Activated T-cell treated with anti-CD3 and anti-CD28 coated beads, Interleukin-2, amount 50 U/mL, for 72 hours (primary cell): ENCODE data around the gene NTRK3. TPM values are rescaled to one million over a fixed set of nuclear protein-coding genes. Genes with fewer than 3 reads are reported as not detected.
A peak's percentile ranks its signal among the peaks of the same experiment; 100 is the strongest.

Source experiments
- ATAC-seq, 2 donors: fragments of 150-1000 bp; cut with Tn5 transposase; replicated peaks in 1 of 2; 2 replicates each; pipeline ENCODE4 v1.10.0; 2021; ENCODE audit warnings: moderate library complexity in 2 of 2, mild to moderate bottlenecking in 1 of 2
- DNase-seq, 2 donors: peaks; one replicate each; pipeline ENCODE4 v3.0.0; 2021 to 2022; ENCODE audit warnings: mixed read lengths in 1 of 2
- H3K27ac Mint-ChIP-seq: one replicate; pipeline ENCODE4 v1.8.0; 2022; ENCODE audit warnings: mild to moderate bottlenecking, moderate library complexity, mixed read lengths
- H3K27me3 Mint-ChIP-seq: one replicate; pipeline ENCODE4 v1.8.0; 2022; ENCODE audit warnings: low read depth, mixed read lengths
- H3K36me3 Mint-ChIP-seq, 2 donors: one replicate each; pipeline ENCODE4 v1.8.0; 2022; ENCODE audit warnings: mixed read lengths in 2 of 2, mild to moderate bottlenecking in 1 of 2; ENCODE audit not compliant: insufficient read depth in 2 of 2
- H3K4me1 Mint-ChIP-seq: one replicate; pipeline ENCODE4 v1.8.0; 2022; ENCODE audit warnings: low read depth, mixed read lengths
- H3K4me3 Mint-ChIP-seq, 2 donors: one replicate each; pipeline ENCODE4 v1.8.0; 2022; ENCODE audit warnings: mild to moderate bottlenecking in 2 of 2, mixed read lengths in 2 of 2, moderate library complexity in 2 of 2
- H3K9me3 Mint-ChIP-seq, 2 donors: one replicate each; pipeline ENCODE4 v1.8.0; 2022; ENCODE audit warnings: mixed read lengths in 2 of 2
- total RNA-seq, 2 donors: library from RNA; stranded (reverse); gene quantifications; one replicate each; pipeline ENCODE4 v1.2.3, GENCODE V29; 2022

The NTRK3 gene
- total RNA-seq, result 1 to 10 TPM; 4.2 to 8.9 TPM

DNA sequence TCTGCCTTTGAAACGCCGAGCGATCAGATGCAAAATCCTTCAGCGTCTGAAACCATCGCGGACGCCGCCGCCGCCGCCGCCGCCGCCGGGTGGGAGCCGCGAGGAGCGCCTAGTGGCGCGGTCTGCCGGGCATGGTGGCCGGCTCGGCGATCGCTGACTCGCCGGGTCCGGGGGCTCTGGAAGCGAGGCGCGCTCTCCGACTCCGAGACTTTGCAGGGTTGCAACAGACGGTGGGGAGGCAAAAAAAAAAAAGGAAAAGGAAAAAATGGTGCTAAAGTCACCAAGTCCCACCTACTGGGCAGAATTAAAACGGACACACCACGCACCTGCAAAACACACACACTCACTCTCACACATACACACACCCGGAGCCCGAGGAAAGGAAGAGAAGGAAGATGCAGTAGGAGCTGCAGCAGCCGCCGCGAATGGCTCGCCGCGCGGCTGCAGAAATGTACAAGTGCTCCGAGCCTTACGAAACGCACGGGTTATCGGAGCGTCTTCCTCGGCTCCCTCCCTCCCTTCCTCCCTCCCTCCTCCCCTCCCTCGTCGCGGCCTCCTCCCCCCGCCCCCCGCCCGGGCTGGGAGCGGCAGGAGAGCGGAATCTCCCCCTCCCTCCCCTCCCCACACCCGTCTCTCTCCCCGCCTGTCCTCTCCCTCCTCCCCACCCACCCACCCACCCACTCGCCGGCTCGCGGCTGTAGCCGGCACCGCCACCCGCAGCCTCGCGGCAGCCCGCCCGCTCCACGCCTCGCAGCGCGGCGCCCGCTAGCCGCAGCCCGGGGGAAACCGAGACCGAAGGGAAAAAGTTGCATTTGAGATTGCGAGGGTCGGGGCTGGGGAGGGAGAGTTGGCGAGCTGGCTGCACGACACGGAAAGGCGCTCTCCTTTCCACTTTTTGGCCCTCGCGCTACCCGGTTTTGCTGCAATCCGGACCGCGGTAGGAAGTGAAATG lies at the start of gene NTRK3:
Gene NTRK3, minus strand, starts transcription at position 461 of the 952 bp plus-strand sequence. CDS start 586 bp downstream, outside the sequence.
- Mint-ChIP-seq H3K4me3 (peak within 1 kb of the TSS; percentile 90 to 93), H3K27ac (no peak within 1 kb of the TSS), H3K9me3 (no peaks in the 10 kb centered on the region), H3K36me3 (peaks cover 0 to 2% of the 10 kb centered on the region in 2 donors), H3K4me1 (peaks cover 33% of the 10 kb centered on the region), H3K27me3 (peaks cover 84% of the 10 kb centered on the region)
- peak; percentile 24 to 27 for DNase-seq
- peak; percentile 18 to 31 for ATAC-seq

DNA sequence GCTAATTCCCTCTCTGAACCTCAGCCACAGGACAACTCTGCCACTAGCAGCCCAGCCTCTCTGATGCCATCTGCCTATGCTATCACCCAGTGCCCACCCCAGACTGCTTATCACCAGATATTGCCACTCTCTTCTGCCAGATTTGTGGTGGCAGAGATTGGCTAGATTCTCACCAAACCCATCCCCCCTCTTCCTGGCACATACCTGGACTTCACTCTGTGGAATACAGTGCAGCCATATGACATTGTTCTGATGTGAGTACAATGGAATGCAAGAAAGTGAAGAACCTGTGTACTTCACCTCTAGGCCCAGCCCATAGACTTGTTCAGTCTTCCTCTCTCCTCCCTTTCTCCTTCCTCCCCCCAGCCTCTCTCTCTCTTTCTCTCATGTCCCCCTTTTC lies 46.9 kb upstream of the NTRK3 start:
- Mint-ChIP-seq H3K4me3 (no peak overlapping the region), H3K27ac (no peak overlapping the region)

DNA sequence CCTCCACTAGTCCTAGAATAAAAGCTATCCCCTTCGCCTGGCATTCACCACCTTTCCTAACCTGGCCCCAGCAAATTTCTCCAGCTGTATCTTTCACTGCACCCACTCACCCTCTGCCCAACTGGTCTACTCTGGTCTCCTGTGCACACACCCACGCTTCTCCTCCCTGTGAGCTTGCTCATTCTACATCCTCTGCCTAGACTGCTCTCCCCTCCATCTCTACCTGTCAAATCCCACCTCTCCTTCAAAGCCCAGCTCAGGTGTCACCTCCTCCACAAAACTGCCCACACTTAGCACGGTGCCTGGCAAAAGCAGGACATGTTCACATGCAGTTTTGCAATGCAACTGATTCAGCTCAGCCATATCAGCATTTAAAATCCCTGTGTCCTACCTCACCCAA lies 45.8 kb upstream of the NTRK3 start:
- H3K9me3 Mint-ChIP-seq, result no peaks in the 10 kb centered on the region
- no peak overlapping the region for H3K4me3 Mint-ChIP-seq
- no peaks in the 10 kb centered on the region for H3K36me3 Mint-ChIP-seq
- ATAC-seq (no peak), DNase-seq (no peak)
- no peak overlapping the region for H3K27ac Mint-ChIP-seq
- H3K4me1 Mint-ChIP-seq, result no peaks in the 10 kb centered on the region
- peaks cover 15% of the 10 kb centered on the region for H3K27me3 Mint-ChIP-seq

More for the DNA sequence above, 46.9 kb upstream of the NTRK3 start:
- DNase-seq (no peak), ATAC-seq (no peak)
- H3K36me3 Mint-ChIP-seq, result no peaks in the 10 kb centered on the region
- H3K27me3 Mint-ChIP-seq, result peaks cover 22% of the 10 kb centered on the region
- H3K9me3 Mint-ChIP-seq, result no peaks in the 10 kb centered on the region
- H3K4me1 Mint-ChIP-seq, result no peaks in the 10 kb centered on the region

DNA sequence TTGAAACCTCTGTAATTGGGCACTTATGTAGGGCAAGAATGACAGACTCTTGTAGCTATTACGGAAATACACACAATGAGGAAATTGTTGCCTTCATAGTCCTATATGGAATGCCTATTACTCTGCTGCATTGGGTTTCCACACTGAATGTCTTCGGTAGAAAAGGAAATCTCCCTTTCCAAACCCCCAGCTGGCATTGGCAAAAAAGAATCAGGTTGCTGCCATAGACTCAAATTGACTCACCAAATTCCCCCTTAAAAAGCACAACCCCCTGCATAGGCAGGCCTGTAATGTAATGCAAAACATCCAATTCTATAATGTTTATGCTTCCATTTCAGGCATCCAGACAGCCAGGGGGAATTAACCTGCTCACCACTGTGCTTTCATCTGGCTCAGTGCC lies 44.8 kb upstream of the NTRK3 start:
- ATAC-seq, result no peak
- H3K4me3 Mint-ChIP-seq, result no peak overlapping the region
- no peak overlapping the region for H3K27ac Mint-ChIP-seq
- peaks cover 20% of the 10 kb centered on the region for H3K27me3 Mint-ChIP-seq
- H3K36me3 Mint-ChIP-seq, result no peaks in the 10 kb centered on the region
- H3K4me1 Mint-ChIP-seq, result no peaks in the 10 kb centered on the region
- no peaks in the 10 kb centered on the region for H3K9me3 Mint-ChIP-seq
- no peak for DNase-seq

DNA sequence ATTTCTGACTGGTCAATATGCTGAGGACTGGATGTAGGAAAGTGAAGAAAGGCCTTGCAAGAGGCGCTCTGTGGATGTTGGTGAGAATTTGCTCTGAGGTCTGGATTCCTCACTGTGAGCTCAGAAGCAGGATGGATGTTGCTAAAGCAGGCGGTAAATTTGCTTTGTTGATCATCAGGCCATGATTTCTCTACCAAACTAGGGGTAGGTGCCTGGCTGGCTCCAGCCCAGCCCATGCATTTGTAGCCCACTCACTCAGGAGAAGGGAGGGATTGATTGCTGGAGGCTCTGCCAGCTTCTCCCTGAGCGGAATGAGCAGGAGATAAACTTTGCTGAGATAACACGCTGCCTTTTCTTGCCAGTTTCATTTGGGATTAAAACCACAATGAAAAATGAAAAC lies 44.3 kb upstream of the NTRK3 start:
- Mint-ChIP-seq H3K27me3 (peaks cover 22% of the 10 kb centered on the region), H3K4me3 (no peak overlapping the region), H3K27ac (no peak overlapping the region), H3K9me3 (no peaks in the 10 kb centered on the region), H3K36me3 (no peaks in the 10 kb centered on the region), H3K4me1 (no peaks in the 10 kb centered on the region)
- no peak for DNase-seq
- no peak for ATAC-seq

DNA sequence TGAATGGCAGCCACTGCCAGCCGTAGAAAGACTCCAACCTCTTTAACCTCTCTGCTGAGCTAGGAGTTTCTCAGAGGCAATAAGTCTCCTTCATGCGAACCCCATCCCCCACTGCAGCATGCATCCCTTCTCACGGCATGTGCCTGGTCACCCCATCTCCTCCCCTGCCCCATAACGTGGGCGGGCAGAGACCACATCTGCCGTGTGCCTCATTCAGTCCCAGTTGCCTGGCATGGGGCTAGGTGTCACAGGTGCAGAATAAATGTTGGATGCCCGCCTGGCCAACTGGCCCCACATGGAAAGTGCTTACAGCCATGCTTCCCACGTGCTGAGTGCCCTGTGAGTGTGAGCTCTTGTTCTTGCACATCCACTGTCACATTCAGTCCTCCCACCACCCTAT lies 43.5 kb upstream of the NTRK3 start:
- Mint-ChIP-seq H3K27ac (no peak overlapping the region), H3K27me3 (peaks cover 15% of the 10 kb centered on the region), H3K36me3 (no peaks in the 10 kb centered on the region), H3K4me3 (no peak overlapping the region), H3K4me1 (no peaks in the 10 kb centered on the region), H3K9me3 (no peaks in the 10 kb centered on the region)
- ATAC-seq (no peak), DNase-seq (no peak)

DNA sequence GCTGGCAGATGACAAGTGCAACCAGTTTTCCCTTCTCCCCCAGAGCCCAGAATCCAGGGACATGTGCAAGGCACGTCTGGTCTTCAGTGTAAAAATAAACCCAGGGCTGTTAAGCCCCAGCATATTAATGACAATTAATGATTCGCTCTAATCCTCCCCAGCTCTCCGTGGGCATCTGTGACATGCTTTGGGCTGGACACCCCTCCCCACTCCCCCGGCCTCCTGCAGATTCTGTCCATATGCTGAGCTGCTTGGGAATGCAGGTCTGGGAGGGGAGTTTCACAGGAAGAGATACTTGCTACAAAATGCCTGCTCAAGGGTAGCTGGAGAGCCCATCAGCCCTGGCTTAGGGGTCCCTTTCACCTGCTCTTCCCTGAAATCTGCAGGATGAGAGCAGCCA lies 43.0 kb upstream of the NTRK3 start:
- H3K9me3 Mint-ChIP-seq, result no peaks in the 10 kb centered on the region
- no peaks in the 10 kb centered on the region for H3K4me1 Mint-ChIP-seq
- H3K27me3 Mint-ChIP-seq, result peaks cover 10% of the 10 kb centered on the region
- no peak for ATAC-seq
- H3K36me3 Mint-ChIP-seq, result no peaks in the 10 kb centered on the region
- no peak overlapping the region for H3K4me3 Mint-ChIP-seq
- H3K27ac Mint-ChIP-seq, result no peak overlapping the region
- no peak for DNase-seq

DNA sequence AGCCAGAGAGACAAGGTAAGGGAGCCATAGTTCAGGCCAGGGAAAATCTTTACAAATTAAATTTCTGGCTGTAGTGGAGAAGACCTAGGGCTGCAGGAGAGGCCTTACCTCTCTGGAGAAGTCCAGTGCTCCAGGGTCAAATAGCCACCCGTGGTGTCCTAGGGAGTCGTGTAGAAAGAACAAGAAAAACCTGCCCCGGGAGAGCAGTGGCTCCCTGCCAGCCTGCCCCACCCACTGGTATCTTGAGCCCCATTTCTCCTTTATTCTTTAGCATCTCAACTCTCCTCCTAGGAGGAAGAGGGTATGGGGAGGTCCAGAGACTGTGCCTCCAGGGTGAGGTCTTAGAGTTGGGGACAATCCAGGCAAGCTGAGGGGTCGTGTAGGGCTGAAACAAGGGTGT lies 32.1 kb upstream of the NTRK3 start:
- DNase-seq (no peak), ATAC-seq (no peak)
- H3K36me3 Mint-ChIP-seq, result no peaks in the 10 kb centered on the region
- no peak overlapping the region for H3K27ac Mint-ChIP-seq
- H3K4me3 Mint-ChIP-seq, result no peak overlapping the region
- peaks cover 36% of the 10 kb centered on the region for H3K27me3 Mint-ChIP-seq
- no peaks in the 10 kb centered on the region for H3K4me1 Mint-ChIP-seq
- no peaks in the 10 kb centered on the region for H3K9me3 Mint-ChIP-seq

DNA sequence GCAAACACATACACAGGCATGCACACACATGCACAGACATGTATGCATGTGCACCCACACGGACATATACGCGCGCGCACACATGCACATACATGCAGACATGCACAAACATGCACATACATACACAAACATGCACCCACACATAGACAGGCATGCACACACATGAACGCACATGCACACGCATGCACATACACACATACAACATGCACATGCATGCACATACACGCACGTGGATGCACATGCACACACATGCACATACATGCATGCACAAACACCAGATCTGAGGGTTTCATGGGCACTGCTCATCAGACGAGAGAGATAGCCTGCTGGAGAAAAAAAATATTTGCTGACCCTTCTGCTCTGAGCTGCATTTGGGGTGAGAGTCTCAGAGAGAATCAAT lies 31.7 kb upstream of the NTRK3 start:
- Mint-ChIP-seq H3K4me3 (no peak overlapping the region), H3K9me3 (no peaks in the 10 kb centered on the region), H3K27me3 (peaks cover 40% of the 10 kb centered on the region), H3K27ac (no peak overlapping the region), H3K4me1 (no peaks in the 10 kb centered on the region), H3K36me3 (no peaks in the 10 kb centered on the region)
- ATAC-seq (no peak), DNase-seq (no peak)

DNA sequence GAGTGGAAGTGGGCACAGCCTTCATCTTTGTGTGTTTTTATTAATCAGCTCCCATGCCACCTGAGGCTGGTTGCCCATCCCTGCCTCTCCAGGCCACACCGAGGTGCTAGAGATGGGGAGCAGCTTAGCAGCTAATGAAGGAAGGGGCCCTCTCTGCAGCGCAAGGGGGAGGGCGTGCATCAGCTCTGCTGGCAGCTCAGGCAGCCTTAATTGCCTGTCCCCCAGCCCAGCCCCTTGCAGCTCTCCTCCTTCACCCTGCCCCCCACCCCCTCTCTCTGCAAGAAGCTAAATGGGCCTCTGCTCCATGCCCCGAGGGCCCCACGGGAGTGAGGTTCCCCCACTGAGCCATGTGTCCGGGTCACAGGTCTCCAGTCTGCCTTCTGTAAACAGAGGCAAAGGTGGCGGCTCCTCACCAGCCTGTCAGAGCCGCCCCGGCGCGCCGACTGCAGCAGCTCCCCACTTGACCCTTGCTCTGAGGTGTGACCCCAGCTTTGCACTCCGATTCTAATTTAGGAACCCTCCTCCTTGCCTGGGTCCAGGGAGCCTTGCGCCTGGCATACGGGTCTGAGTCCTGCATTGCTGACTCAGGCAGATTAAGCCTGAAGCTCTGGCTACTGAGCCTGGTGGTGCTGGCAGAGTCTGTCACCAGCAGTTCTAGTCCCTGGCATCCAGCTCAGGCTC lies 27.9 kb upstream of the NTRK3 start:
- Mint-ChIP-seq H3K9me3 (no peaks in the 10 kb centered on the region), H3K4me1 (no peaks in the 10 kb centered on the region), H3K27me3 (peaks cover 59% of the 10 kb centered on the region), H3K36me3 (no peaks in the 10 kb centered on the region), H3K4me3 (no peak overlapping the region), H3K27ac (no peak overlapping the region)
- DNase-seq (no peak), ATAC-seq (no peak)

DNA sequence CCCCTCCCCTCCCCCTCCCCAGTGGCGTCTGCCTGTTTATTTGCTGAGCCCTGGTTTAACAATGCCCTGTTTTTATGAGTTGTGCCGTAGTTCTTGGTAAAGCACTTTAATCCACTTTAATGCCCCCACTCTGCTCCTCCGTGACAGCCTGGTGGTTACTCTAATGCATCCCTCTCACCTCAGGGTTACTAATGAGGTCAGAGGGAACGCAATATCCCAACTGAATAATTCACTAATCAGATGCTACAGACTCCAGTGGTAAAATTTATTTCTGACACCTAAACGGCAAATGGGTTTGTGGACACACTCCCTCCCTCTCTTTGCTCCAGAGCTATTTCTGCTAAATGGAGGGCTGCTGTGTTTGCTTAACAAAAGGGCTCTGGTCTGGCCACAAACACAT lies 26.1 kb upstream of the NTRK3 start:
- no peaks in the 10 kb centered on the region for H3K36me3 Mint-ChIP-seq
- no peaks in the 10 kb centered on the region for H3K9me3 Mint-ChIP-seq
- peaks cover 5% of the 10 kb centered on the region for H3K4me1 Mint-ChIP-seq
- H3K4me3 Mint-ChIP-seq, result no peak overlapping the region
- no peak overlapping the region for H3K27ac Mint-ChIP-seq
- peaks cover 74% of the 10 kb centered on the region for H3K27me3 Mint-ChIP-seq
- DNase-seq (no peak), ATAC-seq (no peak)

DNA sequence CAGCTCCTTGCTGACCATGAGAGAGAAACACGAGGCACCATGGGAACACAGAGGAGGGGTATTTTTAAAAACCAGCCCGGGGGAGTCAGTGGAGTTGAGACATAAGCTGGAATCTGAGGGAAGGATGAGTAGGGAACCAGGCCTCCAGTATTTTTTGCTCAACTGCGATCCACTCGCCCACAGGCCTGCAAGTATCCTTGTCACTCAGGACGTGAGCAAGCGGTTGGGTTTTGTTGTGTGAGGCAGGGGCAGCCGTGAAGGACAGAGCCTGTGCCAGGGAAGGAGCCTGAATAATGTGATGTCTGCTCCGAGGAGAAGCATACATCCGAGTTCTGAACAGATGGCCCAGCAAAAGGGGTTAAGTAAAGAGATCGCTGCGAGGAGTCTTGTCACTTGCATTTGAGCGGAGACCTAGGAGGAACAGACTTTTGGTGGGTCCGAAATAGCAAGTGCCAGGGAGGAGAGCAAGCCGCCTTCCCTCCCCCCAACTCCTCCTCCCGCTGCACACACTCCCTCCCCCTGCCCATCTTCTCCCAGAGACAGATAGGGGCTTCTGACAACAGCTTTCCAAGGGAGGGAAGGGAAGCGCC lies 20.4 kb upstream of the NTRK3 start:
- Mint-ChIP-seq H3K27ac (no peak overlapping the region), H3K36me3 (no peaks in the 10 kb centered on the region), H3K9me3 (no peaks in the 10 kb centered on the region), H3K27me3 (peaks cover 32% of the 10 kb centered on the region), H3K4me3 (no peak overlapping the region), H3K4me1 (peaks cover 6% of the 10 kb centered on the region)
- ATAC-seq, result no peak
- no peak for DNase-seq

DNA sequence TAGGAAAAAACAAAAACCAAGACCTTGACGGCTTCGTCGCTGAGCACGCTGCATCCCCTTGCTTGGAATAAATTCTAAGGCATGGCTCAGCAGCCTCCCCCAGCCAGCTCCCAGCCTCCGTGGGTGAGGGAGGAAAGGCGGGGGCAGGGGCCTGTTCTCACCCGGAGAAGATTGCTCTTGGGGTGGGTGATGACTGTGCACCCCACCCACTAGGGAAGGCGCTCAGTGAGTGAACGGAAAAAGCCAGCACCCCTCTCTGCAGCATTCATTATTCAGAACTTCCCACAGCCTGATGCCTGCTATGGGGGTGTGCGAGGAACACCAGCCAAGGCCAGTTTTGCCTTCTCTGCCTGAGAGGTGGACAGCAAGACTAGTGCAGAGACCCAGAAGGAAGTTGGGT lies 19.3 kb upstream of the NTRK3 start:
- Mint-ChIP-seq H3K9me3 (no peaks in the 10 kb centered on the region), H3K4me1 (peaks cover 6% of the 10 kb centered on the region), H3K36me3 (no peaks in the 10 kb centered on the region), H3K4me3 (no peak overlapping the region), H3K27ac (no peak overlapping the region), H3K27me3 (peaks cover 30% of the 10 kb centered on the region)
- ATAC-seq (no peak), DNase-seq (no peak)
